Endothelial cell of umbilical vein (primary cell): ENCODE results near the gene PTGFRN.

Experiments
- EZH2 ChIP-seq: IDR thresholded peaks from 2 replicates; pipeline ENCODE4 v1.6.1; 2012; ENCODE audit warnings: borderline replicate concordance, low read depth, mild to moderate bottlenecking, moderate library complexity, low read length, inconsistent platforms; ENCODE audit not compliant: severe bottlenecking
- GATA2 ChIP-seq: IDR thresholded peaks from 2 replicates; pipeline ENCODE4 v1.7.0; 2011; ENCODE audit warnings: low read depth, mild to moderate bottlenecking, moderate library complexity, mixed read lengths, low read length; ENCODE audit not compliant: insufficient read length, insufficient read depth
- JUN ChIP-seq: IDR thresholded peaks from 2 replicates; pipeline ENCODE4 v1.6.1; 2011; ENCODE audit warnings: borderline replicate concordance, low read depth; ENCODE audit not compliant: insufficient read length, insufficient read depth
- MYC ChIP-seq: IDR thresholded peaks from one replicate; pipeline ENCODE4 v1.6.1; 2011; ENCODE audit warnings: mild to moderate bottlenecking, low read depth, low read length
- POLR2A ChIP-seq: IDR thresholded peaks from 2 replicates; pipeline ENCODE4 v1.6.1; 2012; ENCODE audit warnings: low read depth, mild to moderate bottlenecking, control low read depth, low read length
- POLR2AphosphoS5 ChIP-seq: IDR thresholded peaks from 2 replicates; pipeline ENCODE4 v1.6.1; 2012; ENCODE audit warnings: low read depth, mild to moderate bottlenecking, control low read depth, low read length, moderate library complexity; ENCODE audit not compliant: insufficient read depth
- TF ChIP-seq, protein P1 (sequence below), 2 donors: IDR thresholded peaks; 1 replicate in 1 of 2; 2 replicates in 1 of 2; pipeline ENCODE4 v1.5.1; 2011; ENCODE audit warnings: low read length in 2 of 2, mild to moderate bottlenecking in 2 of 2, moderate library complexity in 2 of 2, control low read depth in 1 of 2, inconsistent platforms in 1 of 2, low read depth in 1 of 2; ENCODE audit not compliant: insufficient read depth in 1 of 2; ENCODE audit errors: extremely low read depth in 1 of 2
- TF ChIP-seq, protein P2 (sequence below): IDR thresholded peaks from 2 replicates; pipeline ENCODE4 v1.6.1; 2011; ENCODE audit not compliant: insufficient read depth, insufficient read length

DNA sequence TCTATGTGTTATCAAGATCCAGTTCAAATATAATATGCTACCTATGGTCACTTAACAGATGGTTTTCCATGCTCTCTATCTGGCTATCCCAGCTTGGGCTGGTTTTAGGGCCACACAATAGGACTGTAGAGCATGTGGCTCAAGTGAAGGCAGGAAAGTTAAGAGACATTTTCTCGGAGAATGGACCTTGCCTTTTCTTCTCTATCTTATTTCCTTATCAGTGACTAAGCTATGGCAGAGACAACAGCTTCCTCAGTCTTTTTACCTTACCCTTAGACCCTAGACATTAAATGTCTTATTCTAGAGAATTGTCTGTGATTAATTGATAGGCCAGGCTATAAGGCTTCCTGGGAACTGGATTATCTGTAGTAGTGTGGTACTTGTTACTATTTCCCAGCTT lies 120.0 kb downstream of the PTGFRN start:
- TF ChIP-seq EZH2: no peak
- TF ChIP-seq, protein P1, sequence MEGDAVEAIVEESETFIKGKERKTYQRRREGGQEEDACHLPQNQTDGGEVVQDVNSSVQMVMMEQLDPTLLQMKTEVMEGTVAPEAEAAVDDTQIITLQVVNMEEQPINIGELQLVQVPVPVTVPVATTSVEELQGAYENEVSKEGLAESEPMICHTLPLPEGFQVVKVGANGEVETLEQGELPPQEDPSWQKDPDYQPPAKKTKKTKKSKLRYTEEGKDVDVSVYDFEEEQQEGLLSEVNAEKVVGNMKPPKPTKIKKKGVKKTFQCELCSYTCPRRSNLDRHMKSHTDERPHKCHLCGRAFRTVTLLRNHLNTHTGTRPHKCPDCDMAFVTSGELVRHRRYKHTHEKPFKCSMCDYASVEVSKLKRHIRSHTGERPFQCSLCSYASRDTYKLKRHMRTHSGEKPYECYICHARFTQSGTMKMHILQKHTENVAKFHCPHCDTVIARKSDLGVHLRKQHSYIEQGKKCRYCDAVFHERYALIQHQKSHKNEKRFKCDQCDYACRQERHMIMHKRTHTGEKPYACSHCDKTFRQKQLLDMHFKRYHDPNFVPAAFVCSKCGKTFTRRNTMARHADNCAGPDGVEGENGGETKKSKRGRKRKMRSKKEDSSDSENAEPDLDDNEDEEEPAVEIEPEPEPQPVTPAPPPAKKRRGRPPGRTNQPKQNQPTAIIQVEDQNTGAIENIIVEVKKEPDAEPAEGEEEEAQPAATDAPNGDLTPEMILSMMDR (IDR thresholded peaks at IDR 0.05; ENCODE audit: extremely low read depth in 1 of 2, insufficient read depth in 1 of 2, low read depth in 1 of 2, low read length in 2 of 2): no peak
- TF ChIP-seq POLR2A: no peak
- TF ChIP-seq, protein P2, sequence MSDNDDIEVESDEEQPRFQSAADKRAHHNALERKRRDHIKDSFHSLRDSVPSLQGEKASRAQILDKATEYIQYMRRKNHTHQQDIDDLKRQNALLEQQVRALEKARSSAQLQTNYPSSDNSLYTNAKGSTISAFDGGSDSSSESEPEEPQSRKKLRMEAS: no peak
- no peak for TF ChIP-seq MYC
- peak; percentile 65 for TF ChIP-seq GATA2
- no peak for TF ChIP-seq POLR2AphosphoS5
- no peak for TF ChIP-seq JUN
